Endothelial cell (in vitro differentiated cells): ENCODE data around the gene ZNF407. TPM values are rescaled to one million over a fixed set of nuclear protein-coding genes. Genes with fewer than 3 reads are reported as not detected.

Source experiments
- DNase-seq: peaks from one replicate; pipeline ENCODE4 v3.0.0; 2021; ENCODE audit warnings: low spot score
- H3K27ac Mint-ChIP-seq: one replicate; pipeline ENCODE4 v1.8.0; 2021; ENCODE audit warnings: mixed read lengths, inconsistent platforms; ENCODE audit not compliant: unreplicated experiment
- H3K27me3 Mint-ChIP-seq: one replicate; pipeline ENCODE4 v1.8.0; 2021; ENCODE audit warnings: mild to moderate bottlenecking, moderate library complexity, mixed read lengths, inconsistent platforms; ENCODE audit not compliant: unreplicated experiment
- H3K36me3 Mint-ChIP-seq: one replicate; pipeline ENCODE4 v1.8.0; 2021; ENCODE audit warnings: mild to moderate bottlenecking, low read depth, mixed read lengths, inconsistent platforms; ENCODE audit not compliant: unreplicated experiment
- H3K4me1 Mint-ChIP-seq: one replicate; pipeline ENCODE4 v1.8.0; 2021; ENCODE audit warnings: mild to moderate bottlenecking, mixed read lengths, inconsistent platforms; ENCODE audit not compliant: unreplicated experiment
- H3K4me3 Mint-ChIP-seq: one replicate; pipeline ENCODE4 v1.8.0; 2021; ENCODE audit warnings: mild to moderate bottlenecking, mixed read lengths, inconsistent platforms; ENCODE audit not compliant: unreplicated experiment
- H3K9me3 Mint-ChIP-seq: one replicate; pipeline ENCODE4 v1.8.0; 2021; ENCODE audit warnings: mixed read lengths, inconsistent platforms; ENCODE audit not compliant: unreplicated experiment
- CTCF ChIP-seq: fragments of 200-600 bp; sonication (generic); IDR thresholded peaks from one replicate; pipeline ENCODE4 v1.5.0; 2021; ENCODE audit warnings: antibody characterized with exemption; ENCODE audit not compliant: unreplicated experiment
- total RNA-seq: library from RNA; stranded (reverse); fragmentation: NEBNext Ultra II Directional; extraction: Animal tissue kit (Norgen Biotek cat#: 25700); gene quantifications from one replicate; pipeline ENCODE4 v1.2.1, GENCODE V29; 2021; ENCODE audit not compliant: unreplicated experiment

ZNF407 gene
- total RNA-seq, 1 donor from 2014 or later = 16.8 TPM

GRCh38 chr18:74613381-74613780, 15.7 kb downstream of the ZNF407 start:
- TF ChIP-seq CTCF = no peak
- DNase-seq = no peak
- H3K4me3 Mint-ChIP-seq = no peak overlapping the region
- no peaks in the 10 kb centered on the region for H3K9me3 Mint-ChIP-seq
- peaks cover 17% of the 10 kb centered on the region for H3K4me1 Mint-ChIP-seq
- no peaks in the 10 kb centered on the region for H3K36me3 Mint-ChIP-seq
- H3K27me3 Mint-ChIP-seq = peaks cover 3% of the 10 kb centered on the region
- H3K27ac Mint-ChIP-seq = no peak overlapping the region

GRCh38 chr18:74616494-74616893, 18.8 kb downstream of the ZNF407 start:
- no peaks in the 10 kb centered on the region for H3K27me3 Mint-ChIP-seq

GRCh38 chr18:74617486-74617885, 19.8 kb downstream of the ZNF407 start:
- no peaks in the 10 kb centered on the region for H3K9me3 Mint-ChIP-seq
- H3K27ac Mint-ChIP-seq = no peak overlapping the region
- TF ChIP-seq CTCF = no peak
- H3K36me3 Mint-ChIP-seq = no peaks in the 10 kb centered on the region
- no peaks in the 10 kb centered on the region for H3K4me1 Mint-ChIP-seq
- H3K27me3 Mint-ChIP-seq = no peaks in the 10 kb centered on the region
- no peak for DNase-seq
- H3K4me3 Mint-ChIP-seq = no peak overlapping the region

More at GRCh38 chr18:74616494-74616893, 18.8 kb downstream of the ZNF407 start:
- H3K4me1 Mint-ChIP-seq = peaks cover 5% of the 10 kb centered on the region
- TF ChIP-seq CTCF = no peak
- H3K9me3 Mint-ChIP-seq = no peaks in the 10 kb centered on the region
- H3K27ac Mint-ChIP-seq = no peak overlapping the region
- no peak for DNase-seq
- H3K4me3 Mint-ChIP-seq = no peak overlapping the region
- no peaks in the 10 kb centered on the region for H3K36me3 Mint-ChIP-seq

- TF ChIP-seq CTCF = no peak
- Mint-ChIP-seq H3K36me3 (no peaks in the 10 kb centered on the region), H3K27ac (no peak overlapping the region), H3K4me3 (no peak overlapping the region), H3K27me3 (no peaks in the 10 kb centered on the region), H3K4me1 (no peaks in the 10 kb centered on the region), H3K9me3 (no peaks in the 10 kb centered on the region)
- DNase-seq = no peak
These were observed 24.4 kb downstream of the ZNF407 start for GRCh38 chr18:74622072-74622471.

- Mint-ChIP-seq H3K36me3 (no peaks in the 10 kb centered on the region), H3K4me3 (no peak overlapping the region), H3K9me3 (no peaks in the 10 kb centered on the region), H3K27me3 (no peaks in the 10 kb centered on the region), H3K4me1 (no peaks in the 10 kb centered on the region), H3K27ac (no peak overlapping the region)
- DNase-seq = no peak
- TF ChIP-seq CTCF = peak; percentile 30
These were observed 25.6 kb downstream of the ZNF407 start for GRCh38 chr18:74623047-74623816.
